ENCODE data around the gene KRTAP7-1. TPM values are rescaled to one million over a fixed set of nuclear protein-coding genes. Genes with fewer than 3 reads are reported as not detected.

Gene KRTAP7-1, protein sequence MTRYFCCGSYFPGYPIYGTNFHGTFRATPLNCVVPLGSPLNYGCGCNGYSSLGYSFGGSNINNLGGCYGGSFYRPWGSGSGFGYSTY
- total RNA-seq, result not detected in 2 replicates

GRCh38 chr21:30829659-30830058, at the start of gene KRTAP7-1:
Gene KRTAP7-1 (minus strand): TSS chr21:30829759. CDS start chr21:30829698, 61 bp downstream.

DNA sequence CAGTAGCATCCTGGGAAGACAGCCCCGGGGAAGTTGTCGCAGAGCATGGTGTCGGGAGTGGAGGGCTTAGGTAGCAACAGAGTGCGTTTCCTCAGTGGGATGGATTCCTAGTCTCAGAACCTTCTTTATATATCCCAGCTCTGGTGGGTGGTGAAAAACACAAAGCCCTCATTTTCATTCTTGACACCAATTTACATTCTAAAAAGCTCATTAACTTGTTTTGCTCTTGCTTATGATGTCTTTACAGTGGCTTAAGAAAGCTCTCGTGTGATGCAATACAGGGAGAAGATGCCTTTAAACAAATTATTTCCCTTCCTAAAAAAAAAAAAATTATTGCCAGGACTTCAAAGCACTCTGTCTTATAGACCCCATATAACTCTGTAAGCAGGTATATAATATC, 16.4 kb downstream of the KRTAP7-1 start, which contains the start of gene KRTAP8-1:
KRTAP8-1 (minus strand) TSS at position 101 of the 400 bp plus-strand sequence; CDS start at position 47, 54 bp downstream.

Small RNAs within 50 kb of the gene (small RNA-seq; reads per million reads assigned to genes)
- gene KRTAP8-2P, result not detected
- not detected for gene KRTAP8-3P

Other genes starting within 250 kb of the KRTAP7-1 start
- gene KRTAP22-2, start 239.4 kb downstream of the KRTAP7-1 start, total RNA-seq, result not detected in 2 replicates
- gene KRTAP6-3, start 237.3 kb downstream of the KRTAP7-1 start, total RNA-seq, result not detected in 2 replicates
- not detected in 2 replicates for gene KRTAP6-2, start 230.9 kb downstream of the KRTAP7-1 start, total RNA-seq
- gene KRTAP22-1, start 228.7 kb downstream of the KRTAP7-1 start, total RNA-seq, result not detected in 2 replicates
- not detected in 2 replicates for gene KRTAP6-1, start 215.8 kb downstream of the KRTAP7-1 start, total RNA-seq
- not detected in 2 replicates for gene KRTAP20-1, start 213.3 kb downstream of the KRTAP7-1 start, total RNA-seq
- not detected in 2 replicates for gene KRTAP20-4, start 209.1 kb downstream of the KRTAP7-1 start, total RNA-seq
- gene KRTAP20-2, start 194.6 kb downstream of the KRTAP7-1 start, total RNA-seq, result not detected in 2 replicates
- gene KRTAP20-3, start 186.9 kb downstream of the KRTAP7-1 start, total RNA-seq, result not detected in 2 replicates
- not detected in 2 replicates for gene KRTAP21-3, start 111.0 kb downstream of the KRTAP7-1 start, total RNA-seq
- gene KRTAP21-2, start 82.5 kb downstream of the KRTAP7-1 start, total RNA-seq, result not detected in 2 replicates
- gene KRTAP21-1, start 74.3 kb downstream of the KRTAP7-1 start, total RNA-seq, result not detected in 2 replicates
- not detected in 2 replicates for gene KRTAP8-1, start 16.5 kb downstream of the KRTAP7-1 start, total RNA-seq
- not detected in 2 replicates for gene KRTAP11-1, start 51.8 kb upstream of the KRTAP7-1 start, total RNA-seq
- not detected in 2 replicates for gene KRTAP19-8, start 208.7 kb upstream of the KRTAP7-1 start, total RNA-seq

Measured in vein endothelial cell (primary cell).